ENCODE data around the gene MAN1C1. TPM values are rescaled to one million over a fixed set of nuclear protein-coding genes. Genes with fewer than 3 reads are reported as not detected.

MAN1C1 gene
- total RNA-seq, 1 donor from 2014 or later = 22.6 TPM

- Mint-ChIP-seq H3K9me3 (no peaks in the 10 kb centered on the region), H3K4me3 (no peak overlapping the region), H3K27me3 (ENCODE audit: low read depth) (no peaks in the 10 kb centered on the region), H3K36me3 (ENCODE audit: low read depth) (peaks cover 3% of the 10 kb centered on the region), H3K4me1 (peaks cover 19% of the 10 kb centered on the region), H3K27ac (ENCODE audit: unreplicated experiment) (no peak overlapping the region)
- DNase-seq (ENCODE audit: low read depth, low spot score) = no peak
- TF ChIP-seq CTCF (conservative IDR thresholded peaks at IDR 0.05) = no peak
Measured at GRCh38 chr1:25809929-25810328, 193.3 kb downstream of the MAN1C1 start.

- H3K9me3 Mint-ChIP-seq = no peaks in the 10 kb centered on the region
- TF ChIP-seq CTCF (conservative IDR thresholded peaks at IDR 0.05) = peak; percentile 93
- peaks cover 3% of the 10 kb centered on the region for H3K36me3 Mint-ChIP-seq (ENCODE audit: low read depth)
- H3K27me3 Mint-ChIP-seq (ENCODE audit: low read depth) = no peaks in the 10 kb centered on the region
- H3K27ac Mint-ChIP-seq (ENCODE audit: unreplicated experiment) = no peak overlapping the region
- DNase-seq (ENCODE audit: low read depth, low spot score) = peak; percentile 90
- H3K4me3 Mint-ChIP-seq = peak overlapping the region; percentile 39
- H3K4me1 Mint-ChIP-seq = peaks cover 12% of the 10 kb centered on the region
Measured at GRCh38 chr1:25810341-25811299, 194.0 kb downstream of the MAN1C1 start.

GRCh38 chr1:25811384-25812082 is 194.9 kb downstream of the MAN1C1 start:
- Mint-ChIP-seq H3K4me3 (peak overlapping the region; percentile 39), H3K9me3 (no peaks in the 10 kb centered on the region), H3K27me3 (ENCODE audit: low read depth) (no peaks in the 10 kb centered on the region), H3K36me3 (ENCODE audit: low read depth) (no peaks in the 10 kb centered on the region), H3K27ac (ENCODE audit: unreplicated experiment) (no peak overlapping the region), H3K4me1 (peaks cover 8% of the 10 kb centered on the region)
- no peak for DNase-seq (ENCODE audit: low read depth, low spot score)
- TF ChIP-seq CTCF (conservative IDR thresholded peaks at IDR 0.05) = no peak

- Mint-ChIP-seq H3K4me3 (peak overlapping the region; percentile 63), H3K27ac (ENCODE audit: unreplicated experiment) (no peak overlapping the region), H3K36me3 (ENCODE audit: low read depth) (no peaks in the 10 kb centered on the region), H3K27me3 (ENCODE audit: low read depth) (no peaks in the 10 kb centered on the region), H3K9me3 (no peaks in the 10 kb centered on the region), H3K4me1 (peaks cover 11% of the 10 kb centered on the region)
- TF ChIP-seq CTCF (conservative IDR thresholded peaks at IDR 0.05) = no peak
- DNase-seq (ENCODE audit: low read depth, low spot score) = no peak
Measured at GRCh38 chr1:25813071-25813733, 196.6 kb downstream of the MAN1C1 start.

GRCh38 chr1:25813734-25814471 is 197.3 kb downstream of the MAN1C1 start:
- Mint-ChIP-seq H3K27me3 (ENCODE audit: low read depth) (no peaks in the 10 kb centered on the region), H3K27ac (ENCODE audit: unreplicated experiment) (peak overlapping the region; percentile 43), H3K4me3 (peak overlapping the region; percentile 63), H3K4me1 (peaks cover 18% of the 10 kb centered on the region), H3K36me3 (ENCODE audit: low read depth) (no peaks in the 10 kb centered on the region), H3K9me3 (no peaks in the 10 kb centered on the region)
- no peak for DNase-seq (ENCODE audit: low read depth, low spot score)
- no peak for TF ChIP-seq CTCF (conservative IDR thresholded peaks at IDR 0.05)

Data from neural crest cell (in vitro differentiated cells).